NCI-H510A (cell line): ENCODE data around the gene GFRA4.

Source experiments
- DNase-seq: peaks from one replicate; lab custom pipeline; 2025; lab: John Stamatoyannopoulos, UW

The GFRA4 gene

DNA sequence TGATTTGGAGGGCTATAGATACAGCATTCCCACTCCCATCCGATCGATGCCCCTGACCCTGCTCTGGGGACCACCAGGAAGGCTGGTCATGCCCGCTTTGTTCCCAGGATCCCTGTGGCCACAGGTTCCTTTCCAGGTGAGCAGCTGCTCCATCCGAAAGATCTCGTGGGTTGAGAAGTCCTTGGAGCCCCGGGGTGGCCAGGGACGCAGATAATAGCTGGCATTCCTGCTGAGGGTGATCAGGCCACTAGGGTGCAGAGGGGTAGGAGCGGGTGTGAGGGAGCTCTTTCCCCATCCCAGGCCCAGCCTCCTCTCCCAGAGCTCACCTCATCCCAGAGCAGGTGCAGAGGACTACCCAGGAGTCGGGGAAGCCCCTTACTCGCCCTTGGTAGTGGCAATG is 11.2 kb upstream of the GFRA4 start:
- DNase-seq: no peak

DNA sequence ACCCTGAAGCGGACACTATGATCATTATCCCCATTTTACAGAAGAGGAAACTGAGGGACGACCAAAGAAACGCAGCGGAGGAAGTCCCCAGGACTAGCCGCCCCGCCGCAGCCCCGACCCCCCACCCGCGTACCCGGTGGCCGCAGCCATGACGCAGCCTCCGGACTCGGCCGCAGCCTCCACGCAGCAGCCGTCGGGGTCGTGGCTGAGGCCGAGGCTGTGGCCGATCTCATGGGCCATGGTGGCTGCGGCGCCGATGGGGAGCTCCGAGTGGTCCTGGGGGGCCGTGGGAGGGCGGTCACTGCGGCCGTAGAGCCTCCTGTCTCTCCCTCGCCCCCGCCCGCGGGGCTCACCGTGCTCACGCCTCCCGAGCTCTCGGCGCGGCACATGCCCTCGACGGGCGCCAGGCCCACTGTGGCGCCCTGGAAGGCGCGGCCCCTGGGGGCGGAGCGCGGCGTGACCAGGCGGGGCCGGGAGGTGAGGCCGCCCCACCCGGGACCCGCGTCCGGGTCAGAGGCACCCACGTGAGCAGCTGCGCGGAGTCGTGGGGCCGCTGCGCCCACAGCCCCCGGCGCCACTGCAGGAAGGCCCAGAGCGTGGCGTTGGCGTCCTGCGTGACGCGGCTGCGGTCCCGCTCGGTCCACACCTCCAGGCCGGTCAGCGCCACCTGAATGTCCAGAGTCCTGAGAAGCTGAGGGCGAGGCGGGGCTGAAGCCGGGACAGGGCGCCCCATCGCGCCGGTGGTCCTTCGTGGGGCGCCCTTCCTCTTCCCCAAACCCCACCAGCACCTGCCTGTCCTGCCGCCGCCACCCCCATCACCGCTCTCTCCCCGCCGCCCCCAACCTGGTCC is 10.2 kb upstream of the GFRA4 start:
- DNase-seq: no peak

DNA sequence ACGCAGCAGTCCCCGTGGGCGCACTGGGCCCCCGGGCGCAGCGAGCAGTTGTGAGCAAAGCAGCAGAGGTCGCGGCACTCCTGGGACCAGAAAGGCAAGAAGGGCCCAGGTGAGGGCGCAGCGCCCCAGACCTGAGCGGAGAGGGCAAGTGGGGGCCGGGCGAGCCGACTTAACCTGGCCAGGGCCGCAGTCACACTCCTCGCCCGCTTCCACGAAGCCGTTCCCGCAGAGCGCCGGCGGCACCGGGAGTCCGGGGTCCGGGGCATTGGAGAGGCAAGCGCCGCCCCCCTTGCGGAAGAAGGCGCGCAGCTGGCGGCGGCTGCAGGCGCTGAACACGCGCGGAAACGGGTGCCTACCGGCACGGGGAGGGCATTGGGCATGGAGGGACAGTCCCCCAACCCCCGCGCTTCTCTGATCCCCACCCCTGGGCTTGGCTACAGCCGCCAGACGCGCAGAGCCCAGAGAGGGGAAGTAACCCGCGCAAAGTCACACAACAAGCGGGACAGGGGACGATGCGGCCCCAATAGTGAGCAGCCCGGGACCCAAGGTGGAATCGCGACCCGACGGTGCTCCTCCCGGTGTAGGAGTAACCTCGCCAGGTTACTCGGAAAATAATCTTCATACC is 9.5 kb upstream of the GFRA4 start:
- DNase-seq: no peak

DNA sequence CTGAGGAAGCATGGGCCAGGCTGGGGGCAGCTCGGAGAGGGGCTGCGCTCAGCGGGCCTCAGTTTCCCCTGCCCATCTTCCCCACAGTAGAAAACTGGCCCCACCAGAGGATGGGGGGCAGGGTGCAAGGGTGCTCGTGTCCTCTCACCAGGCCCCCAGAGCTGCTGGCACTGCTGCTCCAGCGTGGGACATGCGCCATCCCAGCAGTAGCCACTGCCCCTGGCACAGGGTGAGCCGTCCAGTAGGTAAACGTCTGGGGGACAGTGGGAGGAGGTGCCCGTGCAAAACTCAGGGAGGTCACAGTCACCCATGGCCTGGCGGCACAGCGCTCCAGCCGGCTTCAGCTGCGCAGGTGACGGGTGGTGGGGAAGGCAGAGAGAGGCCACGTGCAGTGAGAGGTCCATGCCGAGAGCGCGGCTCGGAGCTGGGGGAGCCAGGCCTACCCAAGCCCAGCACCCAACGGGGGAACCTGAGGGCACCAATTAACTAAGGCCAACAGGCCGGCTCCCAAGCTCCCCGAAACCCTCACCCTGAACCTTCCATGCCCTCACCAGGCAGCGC is 8.9 kb upstream of the GFRA4 start:
- DNase-seq: no peak

DNA sequence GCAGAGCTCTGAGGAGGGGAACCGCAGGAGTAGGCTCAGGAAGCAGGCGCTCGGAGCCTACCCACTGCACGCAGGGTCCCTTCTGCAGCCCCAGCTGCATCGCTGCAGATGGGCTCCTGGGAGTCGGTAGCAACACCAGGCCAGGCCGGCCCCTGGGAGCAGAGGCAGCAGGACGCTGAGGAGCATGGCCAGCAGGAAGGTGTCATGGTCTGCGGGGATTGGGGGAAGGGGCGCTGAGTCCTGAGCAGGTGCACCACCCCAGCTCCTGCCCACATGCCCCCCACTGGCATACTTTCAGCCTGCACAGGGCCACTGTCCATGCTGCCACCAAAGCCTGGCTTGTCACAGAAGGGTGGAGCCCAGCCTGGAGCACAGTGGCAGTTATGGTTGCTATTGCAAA is 7.7 kb upstream of the GFRA4 start:
- no peak for DNase-seq

DNA sequence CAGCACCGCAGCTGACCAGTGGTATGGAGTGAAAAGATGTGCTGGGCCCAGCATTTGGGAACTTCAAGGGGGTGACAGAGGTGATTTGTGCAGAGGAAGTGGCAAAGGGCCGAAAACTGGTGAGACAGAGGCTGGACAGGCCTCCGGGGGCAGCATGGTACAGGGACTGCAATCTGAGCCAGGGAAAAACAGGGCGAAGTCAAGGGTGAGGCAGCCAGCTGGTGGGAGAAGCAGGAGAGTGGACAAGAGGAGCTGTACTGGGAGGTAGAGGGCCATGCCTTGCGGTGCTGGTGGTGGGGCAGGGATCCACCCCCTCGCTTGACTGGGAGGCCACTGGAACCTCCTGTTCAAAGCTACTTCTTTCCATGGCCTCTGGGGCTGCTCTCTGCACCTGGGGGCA is 7.3 kb upstream of the GFRA4 start:
- DNase-seq: peak; percentile 39

DNA sequence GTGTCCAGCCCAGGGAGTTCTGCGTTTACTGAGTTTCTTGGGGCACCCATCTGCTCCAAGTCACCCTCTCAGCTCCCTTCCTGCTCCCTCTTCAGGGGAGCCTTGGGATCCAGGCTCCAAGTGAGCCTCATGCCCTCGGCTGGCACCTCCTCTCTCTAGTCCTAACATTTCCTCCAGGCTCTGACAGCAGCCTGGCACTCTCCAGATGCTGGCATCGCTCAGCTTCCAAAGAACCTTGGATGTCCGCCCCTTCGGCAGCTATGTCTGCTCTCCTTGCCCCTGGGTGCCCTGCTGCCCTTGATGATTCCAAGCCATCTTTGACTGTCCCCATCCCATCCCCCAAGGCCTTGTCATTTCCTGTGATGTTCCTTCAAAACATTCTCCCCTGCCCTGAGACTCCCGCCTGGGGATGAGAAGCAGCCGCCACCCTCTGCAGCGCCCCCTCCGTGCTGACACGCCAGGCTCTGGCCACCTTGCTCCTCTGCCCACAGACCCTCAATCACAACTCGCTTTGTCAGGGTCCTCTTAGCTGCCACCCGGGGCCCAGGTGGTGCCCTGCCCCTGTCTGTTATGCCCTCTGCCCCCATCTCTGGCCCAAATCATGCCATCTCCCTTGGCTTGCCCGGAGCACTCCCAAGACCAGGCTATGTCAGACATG is 6.6 kb upstream of the GFRA4 start:
- DNase-seq: no peak

DNA sequence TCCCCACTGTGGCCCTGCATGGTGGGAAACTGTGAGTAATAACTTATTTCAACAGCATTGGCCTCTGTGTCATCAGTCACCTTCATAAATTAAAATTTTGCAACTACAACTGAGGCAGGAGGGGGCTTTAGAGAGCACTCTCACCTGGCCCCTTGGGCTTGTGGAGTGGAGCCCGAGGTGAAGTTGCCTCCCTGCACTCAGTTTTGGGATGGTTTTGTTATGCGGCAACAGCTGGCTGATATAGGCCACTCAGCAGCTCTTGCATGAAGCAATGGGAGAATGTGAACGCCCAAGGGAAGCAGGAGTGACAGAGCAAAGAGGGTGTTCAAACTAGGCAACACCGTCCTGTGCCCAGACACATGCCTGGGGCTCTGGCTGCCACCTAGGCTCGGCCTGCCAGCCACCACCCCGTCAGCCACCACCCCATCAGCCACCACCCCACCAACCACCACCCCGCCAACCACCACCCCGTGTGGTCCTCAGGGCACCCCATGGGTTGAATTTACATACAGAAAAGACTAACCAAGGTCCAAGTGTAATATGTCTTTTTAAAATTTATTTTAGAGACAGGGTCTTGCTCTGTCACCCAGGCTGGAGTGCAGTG is 4.3 kb upstream of the GFRA4 start:
- DNase-seq: no peak

DNA sequence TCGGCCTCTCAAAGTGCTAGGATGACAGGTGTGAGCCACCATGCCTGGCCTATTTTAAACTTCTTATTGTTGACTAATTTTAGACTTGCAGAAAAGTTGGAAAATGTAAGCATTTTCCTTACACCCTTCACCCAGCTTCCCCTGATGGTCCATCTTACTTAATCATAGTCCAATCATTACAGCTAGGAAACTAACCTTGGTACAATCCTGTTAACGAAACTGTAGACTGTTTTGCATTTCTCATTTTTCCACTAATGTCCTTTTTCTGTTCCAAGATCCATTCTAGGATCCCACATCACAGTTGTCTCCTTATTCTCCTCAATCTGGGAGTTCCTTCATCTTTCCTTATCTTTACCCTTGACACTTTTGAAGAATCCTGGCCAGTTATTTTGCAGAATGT is 659 bp upstream of the GFRA4 start:
- no peak for DNase-seq

DNA sequence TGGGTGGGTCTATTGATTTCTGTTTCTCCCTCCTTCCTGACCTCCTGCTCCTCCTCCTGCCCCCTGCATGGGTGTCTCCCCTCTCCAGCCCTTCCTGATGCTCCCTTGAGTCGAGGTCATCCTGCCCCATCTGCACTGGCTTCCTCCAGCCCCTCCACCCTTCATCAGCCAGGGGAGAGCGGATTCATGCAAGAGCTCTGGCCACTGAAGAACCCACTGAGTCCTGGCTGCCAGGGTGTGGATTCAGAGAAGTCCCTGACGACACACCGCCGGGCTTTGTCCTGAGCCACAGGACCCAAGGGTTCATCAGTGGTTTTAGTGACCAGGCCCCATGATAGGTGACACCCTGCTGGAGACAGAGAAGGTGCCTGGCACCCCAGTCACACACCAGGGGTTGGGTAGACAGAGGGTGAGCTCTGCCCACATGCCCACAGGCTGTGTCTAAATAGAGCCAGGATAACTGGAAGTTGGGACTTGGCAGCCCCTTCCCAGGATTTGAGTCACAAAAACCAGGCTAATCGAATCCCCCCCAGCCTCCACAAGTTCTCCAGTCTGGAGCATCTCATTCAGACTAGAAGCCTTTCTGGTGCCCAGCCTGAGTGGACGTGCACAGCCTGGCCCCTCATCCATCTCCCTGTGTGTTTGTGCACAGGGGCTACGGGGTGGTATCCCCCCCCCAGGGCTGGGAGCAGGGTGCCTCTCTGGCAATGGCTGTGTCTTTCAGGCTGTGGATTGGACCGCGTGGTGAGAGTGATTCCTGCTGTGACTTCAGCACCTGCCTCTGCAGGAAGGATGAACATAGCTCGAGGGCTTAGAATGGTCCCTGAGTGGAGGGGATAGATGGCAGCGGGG is 1.2 kb downstream of the GFRA4 start:
- DNase-seq: no peak

DNA sequence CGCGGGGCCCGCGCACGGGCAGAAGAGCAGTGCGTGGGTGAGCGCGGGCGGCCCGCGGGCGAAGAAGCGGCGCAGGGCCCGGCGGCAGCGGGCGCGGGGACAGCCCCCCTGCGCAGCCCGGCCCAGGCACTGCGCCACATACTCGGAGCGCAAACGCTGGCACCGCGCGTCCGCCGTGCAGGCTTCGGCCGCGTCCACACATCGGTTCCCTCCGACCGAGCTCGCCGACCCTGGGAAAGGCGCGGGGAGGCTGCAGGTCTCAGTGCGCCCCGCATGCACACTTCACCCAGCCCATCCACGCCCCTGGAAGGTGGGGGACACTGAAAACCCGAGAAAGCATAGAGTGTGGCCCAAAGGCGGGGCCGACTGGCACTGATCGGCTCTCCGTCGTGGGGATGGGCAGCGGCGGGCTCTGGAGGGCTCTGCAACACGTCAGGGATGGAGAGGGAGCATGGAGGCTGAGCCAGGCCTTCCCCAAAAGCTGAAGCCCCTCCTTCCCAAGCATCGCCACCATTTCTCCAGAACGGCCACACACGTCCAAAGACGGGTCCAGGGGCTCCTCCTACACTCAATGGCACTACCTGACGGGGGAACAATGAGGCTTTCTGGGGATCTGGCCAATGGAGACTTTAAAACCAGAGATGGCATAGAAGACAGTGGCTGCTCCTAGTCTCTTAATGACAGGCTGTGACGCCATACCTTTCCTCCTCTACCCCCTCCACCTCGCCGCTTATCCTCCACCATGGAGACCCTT is 2.0 kb downstream of the GFRA4 start:
- DNase-seq: no peak

DNA sequence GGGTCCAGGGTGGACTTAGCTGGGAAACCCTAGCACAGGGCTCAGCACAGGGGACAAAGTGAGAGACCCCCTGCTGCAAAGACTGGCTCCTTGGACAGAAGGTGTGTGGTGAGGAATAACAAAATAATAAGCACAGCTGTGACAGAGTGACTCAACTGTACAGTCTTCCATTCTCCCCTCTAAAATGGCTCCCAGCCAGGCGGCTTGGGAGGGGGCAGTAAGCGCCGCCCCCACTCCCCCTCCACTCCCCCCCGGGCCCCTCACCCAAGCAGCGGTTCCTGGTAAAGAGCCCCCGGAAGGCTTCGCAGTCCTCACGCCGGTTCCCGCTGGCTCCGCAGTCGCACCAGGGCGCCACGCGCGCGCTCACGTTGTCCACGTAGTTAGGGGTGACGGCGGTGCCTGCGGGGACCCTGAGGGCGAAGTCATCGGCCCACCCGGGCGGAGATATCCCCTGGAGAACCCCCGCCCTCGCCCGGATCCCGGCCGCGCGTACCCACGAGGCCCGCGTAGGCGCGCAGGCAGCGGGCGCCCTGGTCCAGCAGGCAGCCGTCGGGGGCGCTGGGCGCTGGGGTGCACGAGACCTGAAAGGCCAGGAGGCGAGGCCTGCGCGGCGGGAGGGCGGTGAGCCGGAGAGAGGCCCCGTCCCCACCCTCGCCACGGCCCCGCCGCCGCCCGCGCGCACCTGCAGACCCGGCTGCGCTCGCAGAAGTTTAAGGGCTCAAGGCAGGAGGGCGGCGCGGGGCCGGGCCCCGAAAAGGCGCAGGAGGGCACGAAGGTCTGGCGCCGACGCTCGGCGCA is 2.7 kb downstream of the GFRA4 start:
- DNase-seq: no peak

DNA sequence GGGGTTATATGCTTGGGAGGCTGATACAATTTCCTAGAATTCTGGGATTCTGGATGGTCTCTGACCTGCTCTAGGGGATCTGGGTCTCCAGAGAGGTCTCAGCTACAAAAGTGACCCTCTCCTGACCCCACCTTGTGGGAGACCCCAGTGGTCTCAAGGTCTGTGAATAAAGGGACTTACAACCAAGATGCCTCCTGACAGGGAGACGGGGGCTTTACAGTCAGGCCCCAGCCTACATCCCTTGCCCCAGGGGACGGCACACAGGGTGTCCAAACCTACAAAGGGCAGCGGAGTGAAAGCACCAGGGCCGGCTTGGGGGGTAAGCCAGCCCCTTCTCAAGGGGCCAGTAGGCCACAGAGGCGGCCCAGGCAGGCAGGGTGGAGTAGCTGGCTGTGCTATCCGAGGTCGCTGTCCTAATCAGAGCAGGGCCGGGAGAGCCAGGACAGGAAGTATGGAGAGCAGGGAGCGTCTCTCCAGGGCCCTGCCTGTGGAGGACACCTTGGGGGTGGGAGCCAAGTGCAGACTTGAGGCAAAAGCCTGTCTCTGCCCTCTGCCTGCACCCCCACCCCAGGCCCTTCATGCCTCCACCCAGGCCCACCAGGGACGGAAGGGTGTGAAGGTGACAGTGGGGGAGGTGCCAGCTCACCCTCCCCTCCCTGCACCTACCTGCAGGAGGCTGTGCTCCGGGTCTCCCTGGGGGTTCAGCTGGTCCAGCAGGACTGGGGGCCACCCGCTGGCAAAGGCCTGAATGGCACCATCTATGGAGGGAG is 3.5 kb downstream of the GFRA4 start:
- no peak for DNase-seq

DNA sequence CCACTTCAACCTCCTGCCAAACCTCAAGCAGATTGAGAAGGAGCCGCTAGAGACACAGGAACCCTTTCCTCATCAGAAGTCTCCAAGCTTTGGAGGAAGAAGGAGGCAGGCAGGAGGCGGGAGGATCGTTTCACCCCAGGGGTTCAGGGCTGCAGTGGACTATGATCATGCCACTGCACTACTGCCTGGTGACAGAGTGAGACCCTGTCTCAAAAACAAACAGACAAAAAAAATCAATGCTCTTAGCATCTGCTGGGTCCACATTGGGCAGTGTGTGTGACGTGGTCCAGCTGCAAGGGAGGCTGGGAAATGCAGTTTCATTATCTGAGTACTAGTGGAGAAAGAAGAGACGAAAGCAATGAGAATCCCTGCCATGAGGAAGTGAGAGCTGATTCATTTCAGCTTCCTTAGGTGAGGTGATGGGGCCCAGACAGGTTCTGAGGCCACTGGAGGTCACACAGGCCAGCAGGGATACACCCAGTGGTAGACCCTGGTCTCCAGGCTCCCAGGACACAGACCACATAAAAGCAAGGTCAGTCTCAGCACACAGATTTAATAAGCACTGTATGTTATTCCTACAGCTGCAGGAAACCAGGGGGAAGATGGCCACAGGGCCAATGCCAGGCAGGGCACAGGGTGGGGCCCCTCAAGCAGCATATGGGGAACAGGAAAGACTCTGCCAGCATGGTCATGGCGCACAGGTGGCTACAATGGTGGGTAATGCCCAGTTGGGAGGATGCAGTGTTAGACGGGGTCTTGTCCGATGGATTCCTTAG is 4.3 kb downstream of the GFRA4 start:
- no peak for DNase-seq

DNA sequence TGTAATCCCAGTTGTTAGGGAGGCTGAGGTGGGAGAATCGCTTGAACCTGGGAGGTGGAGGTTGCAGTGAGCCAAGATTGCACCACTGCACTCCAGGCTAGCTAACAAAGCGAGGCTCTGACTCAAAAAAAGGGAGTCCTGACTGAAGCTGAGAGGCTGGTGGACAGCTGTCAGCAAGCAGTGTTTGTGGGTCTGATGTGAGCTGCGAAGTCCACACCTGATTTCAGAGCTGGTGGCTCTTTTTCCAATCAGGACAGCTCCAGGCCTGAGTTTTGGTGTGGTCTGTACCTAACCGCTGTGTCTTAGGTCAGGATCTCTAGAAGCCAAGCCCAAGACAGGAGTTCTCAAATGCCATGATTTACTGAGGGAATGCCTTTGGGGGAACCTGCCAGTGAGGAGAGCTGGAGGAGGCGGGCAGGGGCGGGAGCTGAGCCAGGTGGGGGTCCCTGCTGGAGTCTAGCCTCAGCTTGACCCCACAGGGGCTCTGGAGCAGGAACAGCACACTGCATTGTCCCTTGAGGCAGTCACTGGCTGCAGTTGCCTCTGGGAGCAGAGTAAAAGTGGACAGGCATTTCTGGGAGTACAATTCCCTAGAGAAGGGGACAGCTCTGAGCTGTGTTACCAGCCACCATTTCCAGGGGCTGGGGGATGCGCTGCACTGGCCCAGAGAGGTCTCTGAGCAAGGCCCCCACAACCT is 5.0 kb downstream of the GFRA4 start:
- DNase-seq: no peak

DNA sequence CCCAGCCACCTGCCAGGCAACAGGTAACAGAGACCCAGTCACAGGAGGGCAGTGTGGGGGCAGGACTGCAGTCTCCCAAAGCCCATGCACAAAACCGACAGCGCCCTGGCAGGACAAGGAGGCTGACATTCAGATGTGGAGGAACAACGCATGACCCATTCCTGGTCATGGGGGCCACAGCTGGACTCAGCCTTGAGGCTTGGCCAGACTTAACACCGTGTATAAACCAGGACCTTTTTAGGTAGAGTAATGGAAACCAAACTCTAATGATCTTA is 8.1 kb downstream of the GFRA4 start:
- DNase-seq: no peak

DNA sequence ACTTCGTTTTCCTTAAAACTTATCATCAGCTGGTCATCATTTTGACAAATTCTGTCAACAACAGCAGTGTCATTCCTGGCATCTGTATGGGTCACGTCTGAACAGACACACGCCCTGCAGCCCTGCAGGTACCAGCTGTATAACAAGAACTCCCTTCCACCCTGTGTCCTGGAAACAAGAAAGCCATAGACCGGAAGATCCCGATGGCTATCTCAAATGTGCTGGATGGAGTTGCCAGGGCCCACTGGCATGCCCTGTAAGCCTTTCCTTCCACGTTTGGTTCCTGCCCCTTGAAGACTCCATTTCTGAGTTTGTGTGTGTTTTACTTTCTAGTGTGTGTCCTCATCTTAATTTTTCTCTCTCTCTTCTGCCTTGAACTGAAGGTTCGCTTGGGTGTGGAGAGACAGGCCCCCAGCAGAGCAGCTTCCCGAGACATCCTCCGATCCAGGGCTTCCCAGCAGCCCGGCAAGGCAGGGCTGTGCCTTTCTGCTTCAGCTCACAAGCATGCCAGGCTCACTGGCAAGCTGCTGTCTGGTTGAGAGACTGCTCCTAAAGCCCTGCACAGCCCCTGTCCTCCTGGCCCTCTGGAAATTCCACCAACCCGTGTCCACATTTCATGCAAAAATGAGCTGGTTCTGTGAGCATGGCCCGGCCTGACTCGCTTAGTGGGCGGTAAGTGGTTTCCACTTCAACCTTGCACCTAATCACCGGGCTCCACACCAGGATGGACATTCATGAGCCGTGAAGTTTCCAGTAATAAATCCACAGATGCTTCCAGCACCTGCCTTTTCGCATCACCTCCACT is 8.7 kb downstream of the GFRA4 start:
- peak; percentile 96 for DNase-seq
